Esophagus squamous epithelium (tissue), 5 donors: ENCODE results near the gene RUNDC1. TPM values are rescaled to one million over a fixed set of nuclear protein-coding genes. Genes with fewer than 3 reads are reported as not detected.
A peak's percentile ranks its signal among the peaks of the same experiment; 100 is the strongest.

Experiments used
- DNase-seq: peaks from one replicate; lab custom pipeline; 2025; lab: John Stamatoyannopoulos, UW
- H3K27ac ChIP-seq, 4 donors: fragments of 200-600 bp; sonication (generic); one replicate each; pipeline ENCODE4 v1.5.1; 2016 to 2019; ENCODE audit warnings: mild to moderate bottlenecking in 1 of 4
- H3K27me3 ChIP-seq, 4 donors: fragments of 200-600 bp; sonication (generic); 1 replicate in 3 of 4; 2 replicates in 1 of 4; pipeline versions ENCODE4 v1.5.1 to v1.6.0; 2017 to 2021; ENCODE audit warnings: antibody characterized with exemption in 1 of 4
- H3K36me3 ChIP-seq, 3 donors: fragments of 200-600 bp; sonication (generic); one replicate each; pipeline ENCODE4 v1.5.1; 2016 to 2019
- H3K4me1 ChIP-seq, 3 donors: fragments of 200-600 bp; sonication (generic); one replicate each; pipeline ENCODE4 v1.5.1; 2017 to 2019
- H3K4me3 ChIP-seq, 4 donors: fragments of 200-600 bp; sonication (generic); 1 replicate in 3 of 4; 2 replicates in 1 of 4; pipeline ENCODE4 v1.5.1; 2016 to 2019; ENCODE audit warnings: mild to moderate bottlenecking in 2 of 4, moderate library complexity in 1 of 4
- H3K9me3 ChIP-seq, 3 donors: fragments of 200-600 bp; sonication (generic); one replicate each; pipeline ENCODE4 v1.5.1; 2016 to 2019
- CTCF ChIP-seq, 6 experiments: fragments of 450-650 bp in 4 of 6; fragments of 200-600 bp in 2 of 6; sonication (generic) in 2 of 6; IDR thresholded peaks; one replicate each; pipeline ENCODE4 v1.5.1; 2016 to 2019; ENCODE audit warnings: antibody characterized with exemption in 6 of 6, mild to moderate bottlenecking in 4 of 6, moderate library complexity in 4 of 6
- POLR2A ChIP-seq, 4 donors: fragments of 450-650 bp; IDR thresholded peaks; one replicate each; pipeline ENCODE4 v1.6.1; 2017; ENCODE audit warnings: antibody characterized with exemption in 4 of 4, mild to moderate bottlenecking in 4 of 4, moderate library complexity in 3 of 4
- WGBS, 2 donors: methylation state at CpG; one replicate each; pipeline ENCODE4 v1.1.5; 2018; 5-methylcytosine and 5-hydroxymethylcytosine counted together
- intact Hi-C: fragments of 100-400 bp; cut with DNase I; formaldehyde crosslinking; loops from one replicate; pipeline ENCODE4 v1.15.0; 2022
- total RNA-seq, 4 donors: library from RNA; depleted of rRNA; stranded (reverse); fragments of >200 nt; gene quantifications; one replicate each; pipeline ENCODE4 v1.1.0, GENCODE V29; 2016
- donor health status: DM: yes; HTN: yes; CAD: no.

The RUNDC1 gene
- total RNA-seq, 4 donors from 2014 or later, result 7.4 to 9.8 (median 8.5) TPM

- Histone ChIP-seq H3K36me3 (peaks cover 7 to 52% (median 14%) of the 10 kb centered on the region in 3 donors), H3K4me3 (no peak overlapping the region), H3K4me1 (peaks cover 18 to 80% (median 50%) of the 10 kb centered on the region in 3 donors), H3K9me3 (no peaks in the 10 kb centered on the region), H3K27ac (peak overlapping the region in 3 of 4 donors; percentile 38 to 92 (median 90)), H3K27me3 (no peaks in the 10 kb centered on the region)
- TF ChIP-seq CTCF (IDR thresholded peaks at IDR 0.05) (no peak), POLR2A (IDR thresholded peaks at IDR 0.05) (no peak)
- intact Hi-C loops, result no loop called here
- no peak for DNase-seq
- WGBS, 2 donors, result 53 to 63% methylated on average over 12 to 17 of the region's 19 CpGs
Observed at GRCh38 chr17:43018008-43018853, 37.9 kb downstream of the RUNDC1 start.

GRCh38 chr17:43018932-43019331 lies 38.6 kb downstream of the RUNDC1 start:
- TF ChIP-seq POLR2A (IDR thresholded peaks at IDR 0.05) (no peak), CTCF (IDR thresholded peaks at IDR 0.05) (no peak)
- H3K36me3 ChIP-seq, result peaks cover 7 to 45% (median 7%) of the 10 kb centered on the region in 3 donors
- H3K4me1 ChIP-seq, result peaks cover 16 to 77% (median 47%) of the 10 kb centered on the region in 3 donors
- intact Hi-C loops, result no loop called here
- H3K4me3 ChIP-seq, result peak overlapping the region in 1 of 4 donors; percentile 88
- H3K27me3 ChIP-seq, result no peaks in the 10 kb centered on the region
- H3K27ac ChIP-seq, result peak overlapping the region in 3 of 4 donors; percentile 38 to 92 (median 90)
- no peaks in the 10 kb centered on the region for H3K9me3 ChIP-seq
- DNase-seq, result no peak
- WGBS, 2 donors, result 35 to 38% methylated on average over 4 of the region's 4 CpGs

GRCh38 chr17:43019418-43019817 lies 39.1 kb downstream of the RUNDC1 start:
- intact Hi-C loops, result no loop called here
- Histone ChIP-seq H3K27ac (peak overlapping the region; percentile 46 to 92 (median 86)), H3K9me3 (no peaks in the 10 kb centered on the region), H3K27me3 (no peaks in the 10 kb centered on the region), H3K4me1 (peaks cover 14 to 77% (median 48%) of the 10 kb centered on the region in 3 donors), H3K36me3 (peaks cover 5 to 40% (median 7%) of the 10 kb centered on the region in 3 donors), H3K4me3 (peak overlapping the region in 3 of 4 donors; percentile 2 to 97 (median 88))
- TF ChIP-seq CTCF (IDR thresholded peaks at IDR 0.05) (no peak), POLR2A (IDR thresholded peaks at IDR 0.05) (no peak)
- no peak for DNase-seq
- WGBS, 2 donors, result 35 to 40% methylated on average over 7 of the region's 7 CpGs

DNA sequence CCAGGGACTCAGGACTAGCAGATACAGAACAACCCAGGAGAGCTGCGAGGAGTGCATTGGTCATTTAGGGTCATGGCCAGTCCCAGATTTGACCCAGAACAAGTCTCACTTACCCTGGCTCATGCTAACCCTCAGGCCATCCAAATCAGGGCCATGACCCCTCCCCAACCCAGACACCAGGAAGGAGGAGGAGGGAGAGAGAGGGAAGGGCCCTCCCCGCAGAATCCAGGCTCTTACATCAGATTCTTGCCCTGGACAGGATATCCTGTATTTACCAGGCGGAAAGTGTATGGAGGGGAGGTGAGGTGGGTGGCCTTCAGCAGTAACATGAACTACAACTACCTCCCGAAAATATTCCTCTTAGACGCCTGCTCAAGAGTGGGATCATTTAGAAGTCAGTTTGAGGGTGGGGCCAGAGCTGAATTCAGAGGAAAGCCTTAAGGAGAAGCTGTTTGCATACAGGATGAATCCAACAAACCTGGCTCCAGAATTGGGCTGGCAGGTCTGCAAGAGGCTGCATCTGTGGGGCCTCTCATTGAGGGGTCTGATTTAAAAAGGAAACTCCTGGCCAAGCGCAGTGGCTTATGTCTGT lies 39.8 kb downstream of the RUNDC1 start:
- H3K4me3 ChIP-seq, result peak overlapping the region in 3 of 4 donors; percentile 77 to 97 (median 88)
- TF ChIP-seq POLR2A (IDR thresholded peaks at IDR 0.05), result no peak
- no peak for TF ChIP-seq CTCF (IDR thresholded peaks at IDR 0.05)
- H3K9me3 ChIP-seq, result no peaks in the 10 kb centered on the region
- 42 to 64% methylated on average over 2 to 5 of the region's 6 CpGs for WGBS, 2 donors
- peaks cover 5 to 33% (median 7%) of the 10 kb centered on the region in 3 donors for H3K36me3 ChIP-seq
- H3K27me3 ChIP-seq, result no peaks in the 10 kb centered on the region
- DNase-seq, result no peak
- peaks cover 20 to 75% (median 41%) of the 10 kb centered on the region in 3 donors for H3K4me1 ChIP-seq
- intact Hi-C loops, result loop anchor here (10.0 kb wide), 1 partner anchor 105 kb away; the partner anchor contains the start of gene BRCA1
- H3K27ac ChIP-seq, result peak overlapping the region; percentile 46 to 92 (median 86)
